ENCODE data around the gene OVOL3.

- TF ChIP-seq EZH2 (IDR thresholded peaks at IDR 0.05; ENCODE audit: borderline replicate concordance, low read depth, low read length, poor library complexity, severe bottlenecking) = no peak
- TF ChIP-seq CTCF (conservative IDR thresholded peaks at IDR 0.05; ENCODE audit: low read depth, low read length) = no peak
Measured at GRCh38 chr19:36142046-36142445, 31.1 kb downstream of the OVOL3 start.

Data from A673 (cell line).